Caco-2 (cell line): ENCODE results near the gene XXYLT1. TPM values are rescaled to one million over a fixed set of nuclear protein-coding genes. Genes with fewer than 3 reads are reported as not detected.

Source experiments
- BruUV-seq: library from RNA; stranded (reverse); fragments of 400-500 nt; replicated peaks from 2 replicates; lab custom pipeline; 2021; lab: Mats Ljungman, UMichigan
- CTCF ChIA-PET: fragments of 300-600 bp; sonication (Branson Sonifier 250); formaldehyde crosslinking; loops from one replicate; lab custom pipeline; 2022; ENCODE audit warnings: antibody characterized with exemption; lab: Charles Lee
- POLR2A ChIA-PET: fragments of 300-600 bp; sonication (Branson Sonifier 250); formaldehyde crosslinking; loops from one replicate; lab custom pipeline; 2022; ENCODE audit warnings: antibody characterized with exemption; lab: Charles Lee
- DNase-seq, 2 experiments: peaks; one replicate each; pipeline versions ENCODE4 v3.0.0 to v3.0.0-alpha.2; 2020 to 2022
- H3K27me3 ChIP-seq: replicated peaks from 2 replicates; pipeline ENCODE4 v1.6.0; 2011; ENCODE audit warnings: low read length; ENCODE audit not compliant: control insufficient read depth, insufficient read depth
- H3K36me3 ChIP-seq: 2 replicates; pipeline ENCODE4 v1.5.1; 2011; ENCODE audit warnings: low read length; ENCODE audit not compliant: control insufficient read depth, insufficient read depth
- H3K4me1 ChIP-seq: fragments of 250-450 bp; sonication (Bioruptor Pico); 2 replicates; pipeline ENCODE4 v1.5.1; 2020; ENCODE audit warnings: mild to moderate bottlenecking
- H3K4me3 ChIP-seq: 2 replicates; pipeline ENCODE4 v1.5.1; 2011; ENCODE audit warnings: low read depth, mild to moderate bottlenecking, control low read depth, low read length
- H3K9me3 ChIP-seq: fragments of 250-450 bp; sonication (Bioruptor Pico); 2 replicates; pipeline ENCODE4 v1.5.1; 2020; ENCODE audit warnings: mild to moderate bottlenecking, moderate library complexity
- H3K27ac Mint-ChIP-seq: one replicate; pipeline ENCODE4 v1.8.0; 2022; ENCODE audit warnings: mixed read lengths; ENCODE audit not compliant: unreplicated experiment
- H3K27me3 Mint-ChIP-seq: one replicate; pipeline ENCODE4 v1.8.0; 2022; ENCODE audit warnings: mixed read lengths; ENCODE audit not compliant: insufficient read depth, unreplicated experiment
- H3K36me3 Mint-ChIP-seq: one replicate; pipeline ENCODE4 v1.8.0; 2022; ENCODE audit warnings: mild to moderate bottlenecking, mixed read lengths; ENCODE audit not compliant: insufficient read depth, unreplicated experiment
- H3K4me1 Mint-ChIP-seq: one replicate; pipeline ENCODE4 v1.8.0; 2022; ENCODE audit warnings: low read depth, mixed read lengths; ENCODE audit not compliant: unreplicated experiment
- H3K4me3 Mint-ChIP-seq: one replicate; pipeline ENCODE4 v1.8.0; 2022; ENCODE audit warnings: mild to moderate bottlenecking, moderate library complexity, mixed read lengths; ENCODE audit not compliant: unreplicated experiment
- H3K9me3 Mint-ChIP-seq: one replicate; pipeline ENCODE4 v1.8.0; 2022; ENCODE audit warnings: mixed read lengths; ENCODE audit not compliant: unreplicated experiment
- CTCF ChIP-seq, 2 experiments: fragments of 200-600 bp in 1 of 2; IDR thresholded peaks; 1 replicate in 1 of 2; 2 replicates in 1 of 2; pipeline versions ENCODE4 v1.5.1 to v1.8.0; 2011 to 2022; ENCODE audit warnings: antibody characterized with exemption in 1 of 2, control low read depth in 1 of 2, inconsistent platforms in 1 of 2, low read depth in 1 of 2, low read length in 1 of 2, mild to moderate bottlenecking in 1 of 2, moderate library complexity in 1 of 2; ENCODE audit not compliant: insufficient read depth in 1 of 2, severe bottlenecking in 1 of 2, unreplicated experiment in 1 of 2
- intact Hi-C: fragments of 100-400 bp; cut with micrococcal nuclease; formaldehyde crosslinking; loops from one replicate; pipeline ENCODE4 v1.10.0; 2022; ENCODE audit not compliant: unreplicated experiment
- total RNA-seq: library from RNA; stranded (reverse); gene quantifications from 2 replicates; pipeline ENCODE4 v1.2.3, GENCODE V29; 2022

Gene XXYLT1
- total RNA-seq, 1 experiment from 2014 or later = 14.2 TPM

GRCh38 chr3:195045481-195046210 is 225.3 kb downstream of the XXYLT1 start:
- H3K4me1 ChIP-seq = peaks cover 10% of the 10 kb centered on the region
- CTCF ChIA-PET = interaction anchor here (0.7 kb wide), 1 partner anchor 244 kb away, joined by 5 read pairs; no protein-coding TSS in a partner anchor
- POLR2A ChIA-PET = no interaction called here

GRCh38 chr3:195044411-195044810 is 226.5 kb downstream of the XXYLT1 start:
- Mint-ChIP-seq H3K4me1 (no peaks in the 10 kb centered on the region), H3K9me3 (no peaks in the 10 kb centered on the region), H3K4me3 (no peak overlapping the region), H3K27me3 (no peaks in the 10 kb centered on the region), H3K36me3 (no peaks in the 10 kb centered on the region), H3K27ac (no peak overlapping the region)
- no peaks in the 10 kb centered on the region for H3K27me3 ChIP-seq
- intact Hi-C loops = no loop called here
- H3K9me3 ChIP-seq = no peaks in the 10 kb centered on the region
- POLR2A ChIA-PET = no interaction called here
- TF ChIP-seq CTCF (IDR thresholded peaks at IDR 0.05; ENCODE audit: insufficient read depth in 1 of 2, low read depth in 1 of 2, low read length in 1 of 2, severe bottlenecking in 1 of 2, unreplicated experiment in 1 of 2) = no peak
- no peaks in the 10 kb centered on the region for H3K36me3 ChIP-seq
- H3K4me3 ChIP-seq = no peak overlapping the region
- BruUV-seq = no TSS peak
- DNase-seq = no peak
- CTCF ChIA-PET = no interaction called here
- peaks cover 11% of the 10 kb centered on the region for H3K4me1 ChIP-seq

More at GRCh38 chr3:195045481-195046210, 225.3 kb downstream of the XXYLT1 start:
- BruUV-seq = no TSS peak
- H3K9me3 ChIP-seq = no peaks in the 10 kb centered on the region
- no peaks in the 10 kb centered on the region for H3K27me3 ChIP-seq
- H3K27me3 Mint-ChIP-seq = no peaks in the 10 kb centered on the region
- no peaks in the 10 kb centered on the region for H3K36me3 Mint-ChIP-seq
- TF ChIP-seq CTCF (IDR thresholded peaks at IDR 0.05; ENCODE audit: insufficient read depth in 1 of 2, low read depth in 1 of 2, low read length in 1 of 2, severe bottlenecking in 1 of 2, unreplicated experiment in 1 of 2) = no peak
- no peaks in the 10 kb centered on the region for H3K36me3 ChIP-seq
- H3K9me3 Mint-ChIP-seq = no peaks in the 10 kb centered on the region
- H3K4me3 Mint-ChIP-seq = no peak overlapping the region
- no peaks in the 10 kb centered on the region for H3K4me1 Mint-ChIP-seq
- intact Hi-C loops = no loop called here
- no peak overlapping the region for H3K27ac Mint-ChIP-seq
- DNase-seq = no peak
- H3K4me3 ChIP-seq = no peak overlapping the region

GRCh38 chr3:195043607-195044339 is 227.2 kb downstream of the XXYLT1 start:
- Mint-ChIP-seq H3K27me3 (no peaks in the 10 kb centered on the region), H3K9me3 (no peaks in the 10 kb centered on the region), H3K4me1 (no peaks in the 10 kb centered on the region), H3K4me3 (no peak overlapping the region), H3K27ac (no peak overlapping the region), H3K36me3 (no peaks in the 10 kb centered on the region)
- BruUV-seq = no TSS peak
- Histone ChIP-seq H3K4me1 (peaks cover 11% of the 10 kb centered on the region), H3K9me3 (no peaks in the 10 kb centered on the region), H3K36me3 (no peaks in the 10 kb centered on the region), H3K4me3 (no peak overlapping the region), H3K27me3 (no peaks in the 10 kb centered on the region)
- DNase-seq = no peak
- intact Hi-C loops = no loop called here
- ChIA-PET POLR2A (no interaction called here), CTCF (no interaction called here)
- no peak for TF ChIP-seq CTCF (IDR thresholded peaks at IDR 0.05; ENCODE audit: insufficient read depth in 1 of 2, low read depth in 1 of 2, low read length in 1 of 2, severe bottlenecking in 1 of 2, unreplicated experiment in 1 of 2)
